H9 (cell line): ENCODE results near the gene DERL2. TPM values are rescaled to one million over a fixed set of nuclear protein-coding genes. Genes with fewer than 3 reads are reported as not detected.

Experiments
- DNase-seq: peaks from one replicate; pipeline ENCODE4 v3.0.0-alpha.2; 2017
- H2AFZ ChIP-seq: one replicate; pipeline ENCODE4 v1.6.1; 2013; ENCODE audit warnings: mild to moderate bottlenecking, low read length, control low read depth, moderate library complexity
- H2AK5ac ChIP-seq: 2 replicates; pipeline ENCODE4 v1.6.1; 2013; ENCODE audit warnings: low read length, control low read depth, mixed read lengths; ENCODE audit not compliant: insufficient read length
- H2BK120ac ChIP-seq: one replicate; pipeline ENCODE4 v1.6.1; 2013; ENCODE audit warnings: low read depth, mild to moderate bottlenecking, low read length, control low read depth, inconsistent platforms; ENCODE audit not compliant: poor library complexity, severe bottlenecking
- H2BK12ac ChIP-seq: 2 replicates; pipeline ENCODE4 v1.6.1; 2013; ENCODE audit warnings: low read length, control low read depth, mixed read lengths, low read depth; ENCODE audit not compliant: insufficient read length
- H2BK15ac ChIP-seq: 2 replicates; pipeline ENCODE4 v1.6.1; 2013; ENCODE audit warnings: low read depth, low read length, control low read depth
- H2BK20ac ChIP-seq: one replicate; pipeline ENCODE4 v1.6.1; 2013; ENCODE audit warnings: low read depth, mild to moderate bottlenecking, low read length, control low read depth, inconsistent platforms; ENCODE audit not compliant: poor library complexity, severe bottlenecking
- H2BK5ac ChIP-seq: 2 replicates; pipeline ENCODE4 v1.6.1; 2013; ENCODE audit warnings: low read length, control low read depth, mixed read lengths; ENCODE audit not compliant: insufficient read length
- H3K14ac ChIP-seq: 2 replicates; pipeline ENCODE4 v1.6.1; 2013; ENCODE audit warnings: low read length, control low read depth; ENCODE audit not compliant: insufficient read depth
- H3K18ac ChIP-seq: 2 replicates; pipeline ENCODE4 v1.6.1; 2013; ENCODE audit warnings: low read depth, mild to moderate bottlenecking, mixed read lengths, low read length, control low read depth; ENCODE audit not compliant: insufficient read length
- H3K23ac ChIP-seq: 2 replicates; pipeline ENCODE4 v1.6.1; 2013; ENCODE audit warnings: low read length, control low read depth, mixed read lengths, low read depth; ENCODE audit not compliant: insufficient read length
- H3K23me2 ChIP-seq: 2 replicates; pipeline ENCODE4 v1.6.1; 2013; ENCODE audit warnings: low read depth, mild to moderate bottlenecking, mixed read lengths, low read length, control low read depth; ENCODE audit not compliant: insufficient read length, poor library complexity, severe bottlenecking
- H3K27ac ChIP-seq: 2 replicates; pipeline ENCODE4 v1.5.1; 2013; ENCODE audit warnings: low read length, control low read depth, mixed read lengths, low read depth; ENCODE audit not compliant: insufficient read length
- H3K27me3 ChIP-seq: 2 replicates; pipeline ENCODE4 v1.6.1; 2013; ENCODE audit warnings: low read length, control low read depth, inconsistent platforms; ENCODE audit not compliant: insufficient read depth
- H3K4ac ChIP-seq: 2 replicates; pipeline ENCODE4 v1.6.1; 2013; ENCODE audit warnings: low read depth, mild to moderate bottlenecking, control low read depth, inconsistent platforms, low read length, moderate library complexity
- H3K4me1 ChIP-seq: 2 replicates; pipeline ENCODE4 v1.6.1; 2013; ENCODE audit warnings: low read length, control low read depth, inconsistent platforms; ENCODE audit not compliant: insufficient read depth
- H3K4me2 ChIP-seq: 2 replicates; pipeline ENCODE4 v1.6.1; 2013; ENCODE audit warnings: low read length, control low read depth, mixed read lengths; ENCODE audit not compliant: insufficient read length, insufficient read depth
- H3K56ac ChIP-seq: 2 replicates; pipeline ENCODE4 v1.6.1; 2013; ENCODE audit warnings: low read depth, mild to moderate bottlenecking, mixed read lengths, low read length, control low read depth; ENCODE audit not compliant: insufficient read length
- H3K79me1 ChIP-seq: 2 replicates; pipeline ENCODE4 v1.6.1; 2013; ENCODE audit warnings: low read depth, mild to moderate bottlenecking, moderate library complexity, low read length, control low read depth, inconsistent platforms; ENCODE audit not compliant: insufficient read depth, poor library complexity, severe bottlenecking
- H3K79me2 ChIP-seq: 2 replicates; pipeline ENCODE4 v1.6.1; 2013; ENCODE audit warnings: low read length, control low read depth, inconsistent platforms; ENCODE audit not compliant: insufficient read depth
- H3K9ac ChIP-seq: 2 replicates; pipeline ENCODE4 v1.6.1; 2013; ENCODE audit warnings: low read length, control low read depth, mixed read lengths; ENCODE audit not compliant: insufficient read length; ENCODE audit errors: extremely low read depth
- H3K9me3 ChIP-seq: one replicate; pipeline ENCODE4 v1.6.1; 2013; ENCODE audit warnings: low read depth, low read length, inconsistent platforms; ENCODE audit not compliant: control insufficient read depth
- H3T11ph ChIP-seq: one replicate; pipeline ENCODE4 v1.6.1; 2013; ENCODE audit warnings: mild to moderate bottlenecking, low read length, control low read depth, inconsistent platforms
- H4K20me1 ChIP-seq: one replicate; pipeline ENCODE4 v1.6.1; 2013; ENCODE audit not compliant: control insufficient read depth, insufficient read length, insufficient read depth
- H4K5ac ChIP-seq: 2 replicates; pipeline ENCODE4 v1.6.1; 2013; ENCODE audit warnings: low read depth, mild to moderate bottlenecking, mixed read lengths, low read length, control low read depth; ENCODE audit not compliant: insufficient read length
- H4K8ac ChIP-seq: replicated peaks from 2 replicates; pipeline ENCODE4 v1.6.1; 2013; ENCODE audit warnings: low read length, control low read depth, mixed read lengths, low read depth; ENCODE audit not compliant: insufficient read length
- H4K91ac ChIP-seq: 2 replicates; pipeline ENCODE4 v1.6.1; 2013; ENCODE audit warnings: low read depth, mild to moderate bottlenecking, moderate library complexity, mixed read lengths, low read length, control low read depth; ENCODE audit not compliant: insufficient read length
- H3K27ac Mint-ChIP-seq, 3 experiments: 2 replicates in 2 of 3; 3 replicates in 1 of 3; pipeline ENCODE4 v1.8.0; 2020 to 2021; ENCODE audit warnings: mixed read lengths in 3 of 3, mild to moderate bottlenecking in 1 of 3, moderate library complexity in 1 of 3
- H3K27me3 Mint-ChIP-seq: 2 replicates; pipeline ENCODE4 v1.8.0; 2021; ENCODE audit warnings: low read depth, mild to moderate bottlenecking, moderate library complexity, mixed read lengths
- H3K36me3 Mint-ChIP-seq, 3 experiments: 2 replicates in 2 of 3; 3 replicates in 1 of 3; pipeline ENCODE4 v1.8.0; 2020 to 2021; ENCODE audit warnings: low read depth in 3 of 3, mixed read lengths in 3 of 3; ENCODE audit not compliant: insufficient read depth in 1 of 3
- H3K4me1 Mint-ChIP-seq, 2 experiments: 2 replicates each; pipeline ENCODE4 v1.8.0; 2020; ENCODE audit warnings: mixed read lengths in 2 of 2
- H3K4me3 Mint-ChIP-seq, 2 experiments: 2 replicates in 1 of 2; 3 replicates in 1 of 2; pipeline ENCODE4 v1.8.0; 2020 to 2021; ENCODE audit warnings: mild to moderate bottlenecking in 2 of 2, mixed read lengths in 2 of 2, moderate library complexity in 1 of 2
- H3K9me3 Mint-ChIP-seq, 2 experiments: 2 replicates in 1 of 2; 3 replicates in 1 of 2; pipeline ENCODE4 v1.8.0; 2020; ENCODE audit warnings: mild to moderate bottlenecking in 2 of 2, mixed read lengths in 2 of 2, moderate library complexity in 1 of 2
- WGBS: extraction: QIAGEN DNeasy Blood & Tissue Kit; methylation state at CpG from one replicate; pipeline ENCODE4 v1.1.7; 2013; ENCODE audit warnings: missing lambda C conversion rate, low lambda C conversion rate, mixed read lengths; ENCODE audit not compliant: insufficient read length; ENCODE audit errors: extremely low coverage; 5-methylcytosine and 5-hydroxymethylcytosine counted together
- total RNA-seq: library from RNA; stranded (reverse); gene quantifications from 2 replicates; pipeline ENCODE4 v1.2.1, GENCODE V29; 2021
- TF ChIP-seq, protein P1 (sequence below): fragments of 200-600 bp; sonication (generic); conservative IDR thresholded peaks from 3 replicates; pipeline ENCODE4 v1.8.0; 2021; ENCODE audit warnings: antibody characterized with exemption, mild to moderate bottlenecking

DERL2 gene
- total RNA-seq, 1 experiment from 2014 or later, result 83.2 TPM

GRCh38 chr17:5531085-5531418 lies 45.1 kb upstream of the DERL2 start:
- H3K9me3 ChIP-seq, result no peaks in the 10 kb centered on the region
- no CpG with 5 or more reads among the region's 4 CpGs for WGBS
- H3K4me3 Mint-ChIP-seq, result no peak overlapping the region

More at GRCh38 chr17:5531085-5531418, 45.1 kb upstream of the DERL2 start:
- Histone ChIP-seq H3K4me1 (no peaks in the 10 kb centered on the region), H3K4me2 (no peak overlapping the region), H3T11ph (no peak overlapping the region), H3K27me3 (no peaks in the 10 kb centered on the region), H2BK20ac (no peak overlapping the region), H3K14ac (no peak overlapping the region), H3K79me1 (no peaks in the 10 kb centered on the region), H2BK15ac (no peak overlapping the region), H3K4ac (no peak overlapping the region), H2BK12ac (no peak overlapping the region), H4K5ac (no peak overlapping the region), H4K91ac (no peak overlapping the region), H4K8ac (no peak overlapping the region), H2AFZ (no peak overlapping the region), H4K20me1 (no peaks in the 10 kb centered on the region), H3K27ac (no peak overlapping the region), H2AK5ac (no peak overlapping the region), H2BK120ac (no peak overlapping the region), H3K79me2 (no peaks in the 10 kb centered on the region), H3K18ac (no peak overlapping the region), H3K23me2 (no peaks in the 10 kb centered on the region), H3K23ac (no peak overlapping the region), H3K9ac (no peak overlapping the region), H2BK5ac (no peak overlapping the region), H3K56ac (no peak overlapping the region)
- H3K27ac Mint-ChIP-seq, result no peak overlapping the region
- no peaks in the 10 kb centered on the region for H3K4me1 Mint-ChIP-seq
- TF ChIP-seq, protein P1, sequence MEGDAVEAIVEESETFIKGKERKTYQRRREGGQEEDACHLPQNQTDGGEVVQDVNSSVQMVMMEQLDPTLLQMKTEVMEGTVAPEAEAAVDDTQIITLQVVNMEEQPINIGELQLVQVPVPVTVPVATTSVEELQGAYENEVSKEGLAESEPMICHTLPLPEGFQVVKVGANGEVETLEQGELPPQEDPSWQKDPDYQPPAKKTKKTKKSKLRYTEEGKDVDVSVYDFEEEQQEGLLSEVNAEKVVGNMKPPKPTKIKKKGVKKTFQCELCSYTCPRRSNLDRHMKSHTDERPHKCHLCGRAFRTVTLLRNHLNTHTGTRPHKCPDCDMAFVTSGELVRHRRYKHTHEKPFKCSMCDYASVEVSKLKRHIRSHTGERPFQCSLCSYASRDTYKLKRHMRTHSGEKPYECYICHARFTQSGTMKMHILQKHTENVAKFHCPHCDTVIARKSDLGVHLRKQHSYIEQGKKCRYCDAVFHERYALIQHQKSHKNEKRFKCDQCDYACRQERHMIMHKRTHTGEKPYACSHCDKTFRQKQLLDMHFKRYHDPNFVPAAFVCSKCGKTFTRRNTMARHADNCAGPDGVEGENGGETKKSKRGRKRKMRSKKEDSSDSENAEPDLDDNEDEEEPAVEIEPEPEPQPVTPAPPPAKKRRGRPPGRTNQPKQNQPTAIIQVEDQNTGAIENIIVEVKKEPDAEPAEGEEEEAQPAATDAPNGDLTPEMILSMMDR, result no peak
- H3K36me3 Mint-ChIP-seq, result no peaks in the 10 kb centered on the region
- H3K27me3 Mint-ChIP-seq, result peaks cover 5% of the 10 kb centered on the region
- no peaks in the 10 kb centered on the region for H3K9me3 Mint-ChIP-seq
- no peak for DNase-seq
